Central memory CD8-positive, alpha-beta T cell (primary cell): ENCODE data around the gene FMN2.

Source experiments
- ATAC-seq: fragments of 150-1000 bp; cut with Tn5 transposase; replicated peaks from 2 replicates; pipeline ENCODE4 v1.10.0; 2022; ENCODE audit warnings: mild to moderate bottlenecking, moderate FRiP score, moderate number of reproducible peaks; ENCODE audit not compliant: poor library complexity, severe bottlenecking; ENCODE audit errors: extremely low read depth
- DNase-seq, 2 donors: peaks; one replicate each; pipeline ENCODE4 v3.0.0; 2021; ENCODE audit warnings: low spot score in 2 of 2
- H3K27ac Mint-ChIP-seq: one replicate; pipeline ENCODE4 v1.8.0; 2022; ENCODE audit warnings: low read depth, mild to moderate bottlenecking, moderate library complexity, mixed read lengths
- H3K27me3 Mint-ChIP-seq: one replicate; pipeline ENCODE4 v1.8.0; 2022; ENCODE audit warnings: mixed read lengths
- H3K36me3 Mint-ChIP-seq: one replicate; pipeline ENCODE4 v1.8.0; 2022; ENCODE audit warnings: mild to moderate bottlenecking, moderate library complexity, mixed read lengths; ENCODE audit not compliant: insufficient read depth
- H3K4me1 Mint-ChIP-seq: one replicate; pipeline ENCODE4 v1.8.0; 2022; ENCODE audit warnings: mixed read lengths
- H3K4me3 Mint-ChIP-seq: one replicate; pipeline ENCODE4 v1.8.0; 2022; ENCODE audit warnings: mild to moderate bottlenecking, moderate library complexity, mixed read lengths
- H3K9me3 Mint-ChIP-seq: one replicate; pipeline ENCODE4 v1.8.0; 2022; ENCODE audit warnings: mixed read lengths

Gene FMN2

GRCh38 chr1:240234485-240235210 lies 143.0 kb downstream of the FMN2 start:
- Mint-ChIP-seq H3K36me3 (no peaks in the 10 kb centered on the region), H3K27me3 (no peaks in the 10 kb centered on the region), H3K4me3 (no peak overlapping the region), H3K27ac (no peak overlapping the region), H3K4me1 (no peaks in the 10 kb centered on the region), H3K9me3 (peaks cover 5% of the 10 kb centered on the region)
- ATAC-seq = no peak
- DNase-seq = no peak

GRCh38 chr1:240235521-240236288 lies 144.0 kb downstream of the FMN2 start:
- Mint-ChIP-seq H3K36me3 (no peaks in the 10 kb centered on the region), H3K27me3 (no peaks in the 10 kb centered on the region), H3K4me1 (no peaks in the 10 kb centered on the region), H3K4me3 (no peak overlapping the region), H3K9me3 (peaks cover 5% of the 10 kb centered on the region), H3K27ac (no peak overlapping the region)
- no peak for ATAC-seq
- DNase-seq = no peak

GRCh38 chr1:240237305-240237721 lies 145.6 kb downstream of the FMN2 start:
- DNase-seq = no peak

GRCh38 chr1:240239309-240239708 lies 147.6 kb downstream of the FMN2 start:
- H3K9me3 Mint-ChIP-seq = peaks cover 18% of the 10 kb centered on the region
- no peaks in the 10 kb centered on the region for H3K27me3 Mint-ChIP-seq
- no peak for ATAC-seq
- no peaks in the 10 kb centered on the region for H3K36me3 Mint-ChIP-seq
- H3K4me3 Mint-ChIP-seq = no peak overlapping the region
- H3K4me1 Mint-ChIP-seq = no peaks in the 10 kb centered on the region
- DNase-seq = no peak
- no peak overlapping the region for H3K27ac Mint-ChIP-seq

More at GRCh38 chr1:240237305-240237721, 145.6 kb downstream of the FMN2 start:
- Mint-ChIP-seq H3K4me3 (no peak overlapping the region), H3K27me3 (no peaks in the 10 kb centered on the region), H3K4me1 (no peaks in the 10 kb centered on the region), H3K27ac (no peak overlapping the region), H3K36me3 (no peaks in the 10 kb centered on the region), H3K9me3 (peaks cover 9% of the 10 kb centered on the region)
- no peak for ATAC-seq

GRCh38 chr1:240241278-240241677 lies 149.6 kb downstream of the FMN2 start:
- Mint-ChIP-seq H3K27me3 (no peaks in the 10 kb centered on the region), H3K9me3 (peaks cover 24% of the 10 kb centered on the region), H3K4me1 (no peaks in the 10 kb centered on the region), H3K4me3 (no peak overlapping the region), H3K36me3 (no peaks in the 10 kb centered on the region), H3K27ac (no peak overlapping the region)
- DNase-seq (no peak), ATAC-seq (no peak)

- no peak for ATAC-seq
- Mint-ChIP-seq H3K9me3 (peaks cover 24% of the 10 kb centered on the region), H3K36me3 (no peaks in the 10 kb centered on the region)
Measured at GRCh38 chr1:240242601-240243144, 151.0 kb downstream of the FMN2 start.

GRCh38 chr1:240244968-240245628 lies 153.4 kb downstream of the FMN2 start:
- no peaks in the 10 kb centered on the region for H3K27me3 Mint-ChIP-seq
- H3K4me3 Mint-ChIP-seq = no peak overlapping the region
- no peaks in the 10 kb centered on the region for H3K36me3 Mint-ChIP-seq
- ATAC-seq = no peak
- peaks cover 30% of the 10 kb centered on the region for H3K9me3 Mint-ChIP-seq
- DNase-seq = no peak
- H3K27ac Mint-ChIP-seq = no peak overlapping the region
- H3K4me1 Mint-ChIP-seq = no peaks in the 10 kb centered on the region

More at GRCh38 chr1:240242601-240243144, 151.0 kb downstream of the FMN2 start:
- Mint-ChIP-seq H3K4me3 (no peak overlapping the region), H3K4me1 (no peaks in the 10 kb centered on the region), H3K27me3 (no peaks in the 10 kb centered on the region), H3K27ac (no peak overlapping the region)
- DNase-seq = no peak

GRCh38 chr1:240245629-240246020 lies 153.9 kb downstream of the FMN2 start:
- no peak for DNase-seq

GRCh38 chr1:240247899-240248298 lies 156.2 kb downstream of the FMN2 start:
- Mint-ChIP-seq H3K36me3 (no peaks in the 10 kb centered on the region), H3K4me1 (no peaks in the 10 kb centered on the region), H3K27me3 (no peaks in the 10 kb centered on the region), H3K27ac (no peak overlapping the region), H3K4me3 (no peak overlapping the region), H3K9me3 (peaks cover 39% of the 10 kb centered on the region)
- DNase-seq (no peak), ATAC-seq (no peak)

More at GRCh38 chr1:240245629-240246020, 153.9 kb downstream of the FMN2 start:
- Mint-ChIP-seq H3K4me1 (no peaks in the 10 kb centered on the region), H3K36me3 (no peaks in the 10 kb centered on the region), H3K4me3 (no peak overlapping the region), H3K27ac (no peak overlapping the region), H3K27me3 (no peaks in the 10 kb centered on the region), H3K9me3 (peaks cover 35% of the 10 kb centered on the region)
- no peak for ATAC-seq

- no peaks in the 10 kb centered on the region for H3K27me3 Mint-ChIP-seq
- DNase-seq (no peak), ATAC-seq (no peak)
- peaks cover 41% of the 10 kb centered on the region for H3K9me3 Mint-ChIP-seq
- no peak overlapping the region for H3K27ac Mint-ChIP-seq
- H3K36me3 Mint-ChIP-seq = no peaks in the 10 kb centered on the region
- no peaks in the 10 kb centered on the region for H3K4me1 Mint-ChIP-seq
- H3K4me3 Mint-ChIP-seq = no peak overlapping the region
Measured at GRCh38 chr1:240254006-240254405, 162.3 kb downstream of the FMN2 start.

- Mint-ChIP-seq H3K4me3 (no peak overlapping the region), H3K36me3 (no peaks in the 10 kb centered on the region), H3K4me1 (no peaks in the 10 kb centered on the region), H3K27me3 (no peaks in the 10 kb centered on the region), H3K9me3 (peaks cover 32% of the 10 kb centered on the region), H3K27ac (no peak overlapping the region)
- DNase-seq = no peak
- ATAC-seq = no peak
Measured at GRCh38 chr1:240254778-240255291, 163.2 kb downstream of the FMN2 start.

GRCh38 chr1:240255922-240256321 lies 164.2 kb downstream of the FMN2 start:
- ATAC-seq (no peak), DNase-seq (no peak)
- Mint-ChIP-seq H3K9me3 (peaks cover 29% of the 10 kb centered on the region), H3K4me3 (no peak overlapping the region), H3K4me1 (no peaks in the 10 kb centered on the region), H3K27ac (no peak overlapping the region), H3K27me3 (no peaks in the 10 kb centered on the region), H3K36me3 (no peaks in the 10 kb centered on the region)
